HG02885 (cell line): ENCODE measurements around the gene TMEM185A.
"Not testable (repeated sequence)": the region's sequence is repeated elsewhere in the genome, so short reads cannot be mapped to it uniquely, and the experiment has no call there.

Source experiments
- ATAC-seq: cut with Tn5 transposase; IDR thresholded peaks from one replicate; pipeline ENCODE4 v1.9.1; 2021; ENCODE audit warnings: mild to moderate bottlenecking; ENCODE audit not compliant: unreplicated experiment, poor library complexity

Gene TMEM185A

GRCh38 chrX:149631234-149632165 is at the start of gene TMEM185A:
Gene TMEM185A (minus strand): TSS chrX:149631792. CDS start chrX:149631580, 212 bp downstream.
- ATAC-seq = peak; percentile 91

- ATAC-seq = no peak
Observed at GRCh38 chrX:149681182-149681581, 49.6 kb upstream of the TMEM185A start.

- not testable (repeated sequence) for ATAC-seq
Observed at GRCh38 chrX:149679164-149679678, 47.6 kb upstream of the TMEM185A start.

DNA sequence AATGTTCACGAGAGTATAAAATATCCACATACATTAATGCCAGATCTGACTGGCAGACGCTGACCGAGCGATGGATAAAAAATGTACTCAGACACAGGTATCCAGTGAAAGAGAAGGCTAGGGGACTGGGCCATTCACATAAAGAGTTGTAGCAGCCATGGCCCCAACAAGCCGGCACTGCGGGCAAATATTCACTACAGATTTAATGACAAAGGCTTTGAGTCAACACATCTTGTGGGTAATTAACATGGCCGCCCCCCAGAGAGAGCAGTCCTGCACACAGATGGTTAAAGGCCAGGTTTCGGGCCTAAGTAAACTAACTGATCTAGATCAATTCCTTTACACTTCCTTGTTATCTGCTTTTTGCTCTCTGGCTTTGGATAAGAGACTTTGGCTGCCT is 44.0 kb upstream of the TMEM185A start:
- ATAC-seq = not testable (repeated sequence)

GRCh38 chrX:149675088-149675487 is 43.5 kb upstream of the TMEM185A start:
- not testable (repeated sequence) for ATAC-seq

GRCh38 chrX:149660613-149661012 is 29.0 kb upstream of the TMEM185A start:
- ATAC-seq = not testable (repeated sequence)

GRCh38 chrX:149656260-149656884 is 24.8 kb upstream of the TMEM185A start:
- ATAC-seq = peak; percentile 56

GRCh38 chrX:149652232-149652981 is 20.8 kb upstream of the TMEM185A start:
- no peak for ATAC-seq

- peak; percentile 76 for ATAC-seq
Observed at GRCh38 chrX:149650162-149650561, 18.6 kb upstream of the TMEM185A start.

DNA sequence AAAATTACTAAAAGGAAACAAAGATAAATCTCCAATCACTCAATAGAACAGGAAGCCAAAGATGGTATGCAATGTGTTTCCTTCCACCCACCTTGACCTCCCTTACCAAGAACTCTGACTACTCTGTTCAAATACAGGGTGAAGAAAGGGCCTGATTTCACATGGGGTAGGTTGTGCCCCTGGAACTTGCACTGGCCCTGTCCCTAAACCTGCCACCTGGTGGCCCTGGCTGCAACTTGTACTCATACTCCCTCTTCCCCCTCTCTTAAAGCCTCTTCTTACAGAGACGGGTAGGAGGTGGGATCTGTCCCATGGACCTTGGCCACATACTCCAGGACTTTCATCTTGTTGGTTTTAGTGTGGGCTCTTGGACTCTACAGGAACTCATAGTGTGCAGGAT is 17.3 kb upstream of the TMEM185A start:
- no peak for ATAC-seq

- no peak for ATAC-seq
Observed at GRCh38 chrX:149647505-149647904, 15.9 kb upstream of the TMEM185A start.

DNA sequence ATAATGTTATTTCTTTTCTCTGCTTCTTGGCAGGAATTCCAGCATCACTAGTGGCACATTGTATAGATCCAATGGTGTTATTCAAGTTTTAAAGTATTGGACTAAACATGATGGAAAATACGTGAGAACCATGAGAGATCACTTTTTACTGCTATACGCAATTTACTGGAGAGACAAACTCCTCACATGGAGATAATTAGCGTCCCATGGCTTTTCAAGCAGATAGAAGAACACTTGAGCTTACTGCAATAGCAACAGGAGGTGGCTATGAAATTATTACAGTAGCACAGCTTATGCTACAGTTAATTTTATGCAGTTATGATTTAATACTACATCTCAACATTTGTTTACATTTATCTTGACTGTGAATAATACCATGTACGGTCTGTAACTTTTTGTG is 11.9 kb upstream of the TMEM185A start:
- ATAC-seq = no peak

GRCh38 chrX:149641835-149642234 is 10.2 kb upstream of the TMEM185A start:
- ATAC-seq = no peak

- no peak for ATAC-seq
Observed at GRCh38 chrX:149641432-149641831, 9.8 kb upstream of the TMEM185A start.

DNA sequence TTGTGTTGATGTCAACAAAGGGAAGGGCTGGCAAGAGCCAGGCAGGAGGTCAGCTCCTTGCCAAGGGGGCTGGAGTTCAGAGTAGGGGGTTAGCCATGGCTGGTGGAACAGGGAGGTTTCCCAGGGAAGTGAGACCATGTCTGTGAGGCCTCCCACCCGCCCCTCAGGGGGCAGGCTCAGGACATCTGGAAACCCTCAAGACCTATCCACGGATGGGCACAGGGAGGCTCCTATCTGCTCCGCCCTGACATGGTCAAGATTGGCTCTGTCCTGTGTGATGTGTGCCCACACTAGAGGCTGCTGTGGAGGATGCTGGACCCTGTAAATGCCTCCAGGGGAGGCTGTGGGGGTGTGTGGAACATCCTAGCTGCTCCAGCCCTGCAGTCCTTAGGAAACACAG is 8.0 kb upstream of the TMEM185A start:
- no peak for ATAC-seq

DNA sequence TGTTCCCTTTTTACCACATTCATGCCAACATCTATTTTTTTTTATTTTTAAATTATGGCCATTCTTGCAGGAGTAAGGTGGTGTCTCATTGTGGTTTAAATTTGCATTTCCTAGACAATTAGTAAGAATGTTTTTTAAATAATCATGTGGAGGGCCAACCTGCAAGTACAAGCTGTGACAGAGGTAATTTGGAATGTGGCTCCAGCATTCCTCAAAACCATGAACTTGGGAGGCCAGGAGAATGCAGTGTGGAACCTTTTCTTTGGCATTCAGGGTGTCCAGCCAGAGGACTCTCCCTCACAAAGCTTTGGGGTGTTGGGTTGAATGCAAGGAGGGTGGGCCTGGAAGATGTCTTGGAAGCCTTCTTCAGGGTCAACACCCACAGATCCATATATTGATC is 7.3 kb upstream of the TMEM185A start:
- ATAC-seq = no peak

DNA sequence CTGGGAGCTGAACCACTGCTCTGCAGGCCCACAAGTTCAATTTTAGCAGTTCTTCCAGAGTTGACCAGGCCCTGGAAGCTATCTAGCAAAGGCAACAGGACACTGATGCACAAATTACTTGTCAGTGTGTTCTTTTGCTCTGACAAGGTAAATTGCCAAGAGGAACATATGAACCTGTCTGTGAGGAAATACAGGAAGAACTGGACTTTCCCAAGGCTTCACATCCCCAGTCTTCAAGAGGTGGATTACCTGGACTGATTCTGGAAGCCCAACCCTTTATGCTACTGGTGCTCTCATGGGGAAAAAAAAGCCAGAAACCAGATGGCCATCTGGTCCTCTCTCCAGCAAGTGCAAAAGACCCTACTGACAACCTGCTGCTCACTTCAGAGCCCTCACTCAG is 1.9 kb upstream of the TMEM185A start:
- ATAC-seq = no peak

GRCh38 chrX:149630681-149631233 is 835 bp downstream of the TMEM185A start:
- no peak for ATAC-seq

- no peak for ATAC-seq
Observed at GRCh38 chrX:149629730-149630387, 1.7 kb downstream of the TMEM185A start.

- ATAC-seq = no peak
Observed at GRCh38 chrX:149628768-149629167, 2.8 kb downstream of the TMEM185A start.
